Measurements from ENCODE around the gene ARHGAP29. TPM values are rescaled to one million over a fixed set of nuclear protein-coding genes. Genes with fewer than 3 reads are reported as not detected.
A peak's percentile ranks its signal among the peaks of the same experiment; 100 is the strongest.

The ARHGAP29 gene, protein sequence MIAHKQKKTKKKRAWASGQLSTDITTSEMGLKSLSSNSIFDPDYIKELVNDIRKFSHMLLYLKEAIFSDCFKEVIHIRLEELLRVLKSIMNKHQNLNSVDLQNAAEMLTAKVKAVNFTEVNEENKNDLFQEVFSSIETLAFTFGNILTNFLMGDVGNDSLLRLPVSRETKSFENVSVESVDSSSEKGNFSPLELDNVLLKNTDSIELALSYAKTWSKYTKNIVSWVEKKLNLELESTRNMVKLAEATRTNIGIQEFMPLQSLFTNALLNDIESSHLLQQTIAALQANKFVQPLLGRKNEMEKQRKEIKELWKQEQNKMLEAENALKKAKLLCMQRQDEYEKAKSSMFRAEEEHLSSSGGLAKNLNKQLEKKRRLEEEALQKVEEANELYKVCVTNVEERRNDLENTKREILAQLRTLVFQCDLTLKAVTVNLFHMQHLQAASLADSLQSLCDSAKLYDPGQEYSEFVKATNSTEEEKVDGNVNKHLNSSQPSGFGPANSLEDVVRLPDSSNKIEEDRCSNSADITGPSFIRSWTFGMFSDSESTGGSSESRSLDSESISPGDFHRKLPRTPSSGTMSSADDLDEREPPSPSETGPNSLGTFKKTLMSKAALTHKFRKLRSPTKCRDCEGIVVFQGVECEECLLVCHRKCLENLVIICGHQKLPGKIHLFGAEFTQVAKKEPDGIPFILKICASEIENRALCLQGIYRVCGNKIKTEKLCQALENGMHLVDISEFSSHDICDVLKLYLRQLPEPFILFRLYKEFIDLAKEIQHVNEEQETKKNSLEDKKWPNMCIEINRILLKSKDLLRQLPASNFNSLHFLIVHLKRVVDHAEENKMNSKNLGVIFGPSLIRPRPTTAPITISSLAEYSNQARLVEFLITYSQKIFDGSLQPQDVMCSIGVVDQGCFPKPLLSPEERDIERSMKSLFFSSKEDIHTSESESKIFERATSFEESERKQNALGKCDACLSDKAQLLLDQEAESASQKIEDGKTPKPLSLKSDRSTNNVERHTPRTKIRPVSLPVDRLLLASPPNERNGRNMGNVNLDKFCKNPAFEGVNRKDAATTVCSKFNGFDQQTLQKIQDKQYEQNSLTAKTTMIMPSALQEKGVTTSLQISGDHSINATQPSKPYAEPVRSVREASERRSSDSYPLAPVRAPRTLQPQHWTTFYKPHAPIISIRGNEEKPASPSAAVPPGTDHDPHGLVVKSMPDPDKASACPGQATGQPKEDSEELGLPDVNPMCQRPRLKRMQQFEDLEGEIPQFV
- polyA plus RNA-seq (2013, experiment 1 of 2), result 15.2 TPM
- 14.9 TPM for polyA plus RNA-seq (2013, experiment 2 of 2)

DNA sequence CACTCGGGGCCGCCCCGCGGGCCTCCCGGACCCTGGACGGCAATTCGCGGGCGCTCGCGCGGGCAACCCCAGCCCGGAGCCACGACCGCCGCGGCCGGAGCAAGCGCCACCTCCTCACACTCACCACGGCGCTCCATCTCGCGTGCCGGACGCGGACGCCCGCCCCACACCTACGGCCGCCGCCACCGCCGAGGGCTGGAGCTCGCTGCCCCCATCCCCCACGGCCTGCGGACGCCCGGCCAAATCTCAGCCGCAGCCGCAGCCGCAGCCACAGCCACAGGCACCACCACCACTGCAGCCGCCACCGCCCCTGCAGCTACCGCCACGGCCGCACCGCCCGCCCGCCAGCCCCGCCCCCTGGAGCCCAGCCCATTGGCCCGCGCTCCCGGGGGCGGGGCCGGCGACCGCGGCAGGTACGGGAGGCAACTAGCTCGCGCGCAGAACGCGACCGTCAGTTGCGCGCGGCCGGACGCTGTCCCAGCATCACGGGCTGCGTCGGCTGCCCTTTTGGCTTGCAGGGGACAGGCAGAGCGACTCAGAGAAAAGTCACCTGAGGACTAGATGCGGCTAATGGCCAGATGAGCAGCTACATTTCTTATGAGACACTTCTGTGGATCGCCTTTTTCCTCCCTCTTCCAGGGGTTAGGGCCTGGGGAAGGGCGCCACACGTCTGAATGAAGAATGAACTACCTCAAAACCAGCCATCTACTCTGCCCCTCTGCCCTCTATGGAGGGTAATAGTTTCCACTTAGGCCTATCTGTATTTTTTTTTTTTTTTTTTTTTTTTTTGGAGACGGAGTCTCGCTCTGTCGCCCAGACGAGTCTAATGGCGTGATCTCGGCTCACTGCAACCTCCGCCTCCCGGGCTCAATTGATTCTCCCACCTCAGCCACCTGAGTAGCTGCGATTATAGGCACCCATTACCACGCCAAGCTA, at the start of gene ARHGAP29:
TSS of gene ARHGAP29 (minus strand) at position 294 of the 936 bp plus-strand sequence. CDS start 5,973 bp downstream, outside the sequence.
- Histone ChIP-seq H3K4ac (ENCODE audit: low read depth, low read length) (no peak within 1 kb of the TSS), H2BK120ac (ENCODE audit: low read depth, low read length) (no peak within 1 kb of the TSS), H3K9ac (ENCODE audit: low read length) (peak within 1 kb of the TSS; percentile 87), H3K23ac (ENCODE audit: low read length) (no peak within 1 kb of the TSS), H3K18ac (ENCODE audit: low read length) (peak within 1 kb of the TSS; percentile 63), H3K79me1 (ENCODE audit: low read length) (peaks cover 4% of the 10 kb centered on the region), H3K27me3 (ENCODE audit: insufficient read depth, low read length, poor library complexity) (no peaks in the 10 kb centered on the region), H2BK5ac (ENCODE audit: low read length) (no peak within 1 kb of the TSS), H4K5ac (ENCODE audit: low read length) (no peak within 1 kb of the TSS), H3K4me3 (ENCODE audit: low read length) (peak within 1 kb of the TSS; percentile 82), H3K4me2 (ENCODE audit: low read length) (peak within 1 kb of the TSS; percentile 93), H2BK15ac (replicated peaks; ENCODE audit: low read depth) (no peak within 1 kb of the TSS), H3K56ac (ENCODE audit: low read length) (peak within 1 kb of the TSS; percentile 92), H3K36me3 (ENCODE audit: control insufficient read depth, insufficient read depth, low read length) (no peaks in the 10 kb centered on the region), H2AK5ac (ENCODE audit: low read length) (peak within 1 kb of the TSS; percentile 53), H3K27ac (ENCODE audit: low read depth, low read length) (no peak within 1 kb of the TSS), H4K8ac (ENCODE audit: low read depth, low read length) (no peak within 1 kb of the TSS), H3K79me2 (ENCODE audit: control insufficient read depth, insufficient read depth, low read length) (peaks cover 15% of the 10 kb centered on the region), H3K4me1 (ENCODE audit: control insufficient read depth, low read depth, low read length) (peaks cover 8% of the 10 kb centered on the region)
- WGBS (ENCODE audit: extremely low coverage, insufficient coverage, low lambda C conversion rate), result no CpG with 5 or more reads among the region's 88 CpGs
- peak; percentile 95 for DNase-seq

DNA sequence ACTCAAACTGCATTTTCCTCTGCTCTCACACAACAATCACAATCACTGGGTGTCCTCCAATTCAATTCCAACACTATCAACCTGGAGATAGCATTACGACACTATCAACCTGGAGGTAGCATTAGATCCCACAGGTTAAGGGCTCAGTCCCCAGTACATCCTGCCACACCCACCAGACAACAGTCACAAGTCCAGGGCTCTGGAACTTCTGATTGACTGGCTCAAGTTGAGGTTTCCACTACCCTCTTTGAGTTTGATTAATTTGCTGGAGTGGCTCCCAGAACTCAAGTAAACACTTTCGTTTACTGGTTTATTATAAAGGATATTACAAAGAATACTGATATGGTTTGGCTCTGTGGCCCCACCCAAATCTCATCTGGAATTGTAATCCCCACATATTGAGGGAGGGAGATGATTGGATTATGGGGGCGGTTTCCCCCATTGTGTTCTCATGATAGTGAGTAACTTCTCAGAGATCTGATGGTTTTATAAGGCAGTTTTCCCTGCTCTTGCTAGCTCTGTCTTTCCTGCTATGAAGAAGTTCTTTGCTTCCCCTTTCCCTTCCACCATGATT, 49.6 kb upstream of the ARHGAP29 start:
- Histone ChIP-seq H3K18ac (ENCODE audit: low read length) (no peak overlapping the region), H4K5ac (ENCODE audit: low read length) (no peak overlapping the region), H3K4me3 (ENCODE audit: low read length) (no peak overlapping the region), H2BK5ac (ENCODE audit: low read length) (no peak overlapping the region), H3K79me1 (ENCODE audit: low read length) (no peaks in the 10 kb centered on the region), H3K27me3 (ENCODE audit: insufficient read depth, low read length, poor library complexity) (no peaks in the 10 kb centered on the region), H3K23ac (ENCODE audit: low read length) (no peak overlapping the region), H2BK120ac (ENCODE audit: low read depth, low read length) (no peak overlapping the region), H3K9ac (ENCODE audit: low read length) (no peak overlapping the region), H4K8ac (ENCODE audit: low read depth, low read length) (no peak overlapping the region), H3K56ac (ENCODE audit: low read length) (no peak overlapping the region), H3K4me1 (ENCODE audit: control insufficient read depth, low read depth, low read length) (no peaks in the 10 kb centered on the region), H3K27ac (ENCODE audit: low read depth, low read length) (no peak overlapping the region), H3K4me2 (ENCODE audit: low read length) (no peak overlapping the region), H3K4ac (ENCODE audit: low read depth, low read length) (no peak overlapping the region), H2BK15ac (replicated peaks; ENCODE audit: low read depth) (no peak overlapping the region), H3K79me2 (ENCODE audit: control insufficient read depth, insufficient read depth, low read length) (no peaks in the 10 kb centered on the region), H3K36me3 (ENCODE audit: control insufficient read depth, insufficient read depth, low read length) (no peaks in the 10 kb centered on the region), H2AK5ac (ENCODE audit: low read length) (no peak overlapping the region)
- DNase-seq, result no peak
- WGBS (ENCODE audit: extremely low coverage, insufficient coverage, low lambda C conversion rate), result no CpG with 5 or more reads among the region's 3 CpGs

DNA sequence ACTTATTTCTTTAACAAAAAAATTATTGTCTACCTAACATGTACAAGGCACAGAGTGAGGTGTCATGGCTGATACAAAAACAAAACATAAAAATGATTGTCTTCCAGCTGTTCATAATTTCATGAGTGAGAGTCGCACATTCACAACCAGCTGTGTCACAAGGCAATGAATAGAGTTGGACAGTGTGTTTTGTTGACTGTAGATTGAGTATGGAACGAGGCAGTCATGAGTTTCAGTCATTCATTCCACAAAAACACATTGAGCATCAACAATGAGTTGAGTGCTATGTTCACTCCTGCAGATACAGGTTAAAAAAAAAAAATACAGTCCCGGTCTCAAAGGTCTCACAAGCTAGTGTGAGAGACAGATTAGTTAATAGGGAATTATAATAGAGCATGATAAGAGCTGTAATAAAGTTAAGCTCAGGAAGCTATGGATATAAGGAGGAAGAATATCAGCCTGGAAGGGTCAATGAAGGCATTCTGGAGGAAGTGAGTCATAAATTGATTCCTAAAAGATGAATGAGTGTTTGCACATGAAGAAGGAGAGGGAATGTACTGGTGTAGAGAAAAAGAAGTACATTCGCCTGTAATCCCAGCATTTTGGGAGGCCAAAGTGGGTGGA, 47.8 kb upstream of the ARHGAP29 start:
- Histone ChIP-seq H3K4me3 (ENCODE audit: low read length) (no peak overlapping the region), H3K4me2 (ENCODE audit: low read length) (no peak overlapping the region), H2BK5ac (ENCODE audit: low read length) (no peak overlapping the region)

DNA sequence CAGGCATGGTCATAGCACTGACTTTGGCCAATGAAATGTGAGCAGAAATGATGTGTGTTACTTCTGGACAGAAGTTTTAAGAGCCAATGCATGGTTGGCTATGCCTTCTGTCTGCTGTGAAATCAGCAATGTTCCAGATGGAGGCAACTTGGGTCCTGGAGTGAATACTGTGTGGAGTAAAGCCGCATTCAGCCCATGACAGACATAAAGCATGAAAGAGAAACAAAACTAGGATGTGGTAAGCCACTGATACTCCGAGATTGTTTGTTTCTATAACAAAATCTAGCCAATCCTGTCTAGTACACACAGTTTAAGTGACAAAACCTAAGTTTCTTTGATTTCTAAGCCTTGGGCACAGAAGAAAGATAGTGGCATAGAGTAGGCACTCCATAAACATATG, 47.1 kb upstream of the ARHGAP29 start:
- WGBS (ENCODE audit: extremely low coverage, insufficient coverage, low lambda C conversion rate), result no CpG with 5 or more reads among the region's 2 CpGs
- Histone ChIP-seq H3K27ac (ENCODE audit: low read depth, low read length) (no peak overlapping the region), H4K5ac (ENCODE audit: low read length) (no peak overlapping the region)

More for the DNA sequence above, 47.8 kb upstream of the ARHGAP29 start:
- WGBS (ENCODE audit: extremely low coverage, insufficient coverage, low lambda C conversion rate), result no CpG with 5 or more reads among the region's 4 CpGs
- no peak overlapping the region for H3K18ac ChIP-seq (ENCODE audit: low read length)
- H2BK120ac ChIP-seq (ENCODE audit: low read depth, low read length), result no peak overlapping the region
- no peak overlapping the region for H3K27ac ChIP-seq (ENCODE audit: low read depth, low read length)
- H3K56ac ChIP-seq (ENCODE audit: low read length), result no peak overlapping the region
- no peak overlapping the region for H4K8ac ChIP-seq (ENCODE audit: low read depth, low read length)
- no peak overlapping the region for H2BK15ac ChIP-seq (replicated peaks; ENCODE audit: low read depth)
- H3K23ac ChIP-seq (ENCODE audit: low read length), result no peak overlapping the region
- no peak overlapping the region for H2AK5ac ChIP-seq (ENCODE audit: low read length)
- no peaks in the 10 kb centered on the region for H3K27me3 ChIP-seq (ENCODE audit: insufficient read depth, low read length, poor library complexity)
- H3K36me3 ChIP-seq (ENCODE audit: control insufficient read depth, insufficient read depth, low read length), result no peaks in the 10 kb centered on the region
- H3K9ac ChIP-seq (ENCODE audit: low read length), result no peak overlapping the region
- H3K79me1 ChIP-seq (ENCODE audit: low read length), result no peaks in the 10 kb centered on the region
- H4K5ac ChIP-seq (ENCODE audit: low read length), result no peak overlapping the region
- no peak for DNase-seq
- H3K79me2 ChIP-seq (ENCODE audit: control insufficient read depth, insufficient read depth, low read length), result no peaks in the 10 kb centered on the region
- H3K4me1 ChIP-seq (ENCODE audit: control insufficient read depth, low read depth, low read length), result no peaks in the 10 kb centered on the region
- H3K4ac ChIP-seq (ENCODE audit: low read depth, low read length), result no peak overlapping the region

More for the DNA sequence above, 47.1 kb upstream of the ARHGAP29 start:
- Histone ChIP-seq H3K9ac (ENCODE audit: low read length) (no peak overlapping the region), H2BK15ac (replicated peaks; ENCODE audit: low read depth) (no peak overlapping the region), H3K56ac (ENCODE audit: low read length) (no peak overlapping the region), H3K36me3 (ENCODE audit: control insufficient read depth, insufficient read depth, low read length) (no peaks in the 10 kb centered on the region), H3K4me2 (ENCODE audit: low read length) (no peak overlapping the region), H3K4ac (ENCODE audit: low read depth, low read length) (no peak overlapping the region), H3K23ac (ENCODE audit: low read length) (no peak overlapping the region), H4K8ac (ENCODE audit: low read depth, low read length) (no peak overlapping the region), H3K18ac (ENCODE audit: low read length) (no peak overlapping the region), H2BK120ac (ENCODE audit: low read depth, low read length) (no peak overlapping the region), H3K27me3 (ENCODE audit: insufficient read depth, low read length, poor library complexity) (no peaks in the 10 kb centered on the region), H2BK5ac (ENCODE audit: low read length) (no peak overlapping the region), H2AK5ac (ENCODE audit: low read length) (no peak overlapping the region), H3K4me3 (ENCODE audit: low read length) (no peak overlapping the region), H3K79me2 (ENCODE audit: control insufficient read depth, insufficient read depth, low read length) (no peaks in the 10 kb centered on the region), H3K79me1 (ENCODE audit: low read length) (no peaks in the 10 kb centered on the region), H3K4me1 (ENCODE audit: control insufficient read depth, low read depth, low read length) (no peaks in the 10 kb centered on the region)
- no peak for DNase-seq
